ENCODE data around the gene CENPT. TPM values are rescaled to one million over a fixed set of nuclear protein-coding genes. Genes with fewer than 3 reads are reported as not detected.

The CENPT gene
- total and polyA plus RNA-seq, 2 of the 13 experiments (the other 11 are each of a cell fraction or from before 2014, with no cell fraction given) = 40.9 to 43.3 TPM

DNA sequence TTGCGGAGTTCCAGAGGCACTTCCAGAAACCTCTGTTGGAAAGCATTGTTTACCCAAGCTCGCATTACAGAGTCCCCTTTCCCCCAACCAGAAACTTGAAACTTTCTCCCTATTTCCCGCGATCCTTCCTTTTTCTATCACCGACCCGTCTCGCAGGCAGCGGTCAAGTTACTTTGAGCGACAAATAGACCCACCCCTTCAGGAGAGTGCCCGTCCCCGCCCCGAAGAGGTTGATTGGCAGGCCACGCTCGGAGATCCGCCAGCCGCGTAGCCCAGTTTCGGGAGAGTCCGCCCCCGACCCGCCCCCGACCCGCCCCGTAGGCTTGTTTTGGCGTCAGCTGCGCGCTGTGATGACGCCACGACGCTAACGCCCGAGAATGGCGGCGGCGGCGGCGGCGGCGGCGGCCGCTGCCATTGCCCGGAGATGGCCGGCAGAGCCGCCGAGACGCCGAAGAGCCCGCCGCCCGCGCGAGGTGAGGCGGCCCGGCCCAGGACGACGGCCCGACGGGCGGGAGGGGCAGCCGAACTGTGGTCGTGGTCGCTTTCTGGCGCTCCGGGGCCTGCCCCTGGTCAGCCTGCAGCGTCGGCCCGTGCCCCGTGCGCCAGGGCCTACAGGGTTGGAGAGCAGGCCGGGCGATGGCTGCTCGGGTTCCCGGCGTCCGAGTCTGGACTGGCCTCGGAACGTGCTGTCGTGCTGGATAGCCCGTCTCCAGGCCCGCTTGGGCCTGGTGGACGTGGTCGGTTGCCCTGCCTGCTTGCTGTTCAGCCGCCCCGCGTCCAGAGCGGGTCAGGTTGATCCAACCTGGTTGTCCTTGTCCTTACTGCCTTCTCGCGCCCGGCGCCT, 45.6 kb upstream of the CENPT start, which contains the start of gene PSKH1 (continued):
- TF ChIP-seq, protein P1, sequence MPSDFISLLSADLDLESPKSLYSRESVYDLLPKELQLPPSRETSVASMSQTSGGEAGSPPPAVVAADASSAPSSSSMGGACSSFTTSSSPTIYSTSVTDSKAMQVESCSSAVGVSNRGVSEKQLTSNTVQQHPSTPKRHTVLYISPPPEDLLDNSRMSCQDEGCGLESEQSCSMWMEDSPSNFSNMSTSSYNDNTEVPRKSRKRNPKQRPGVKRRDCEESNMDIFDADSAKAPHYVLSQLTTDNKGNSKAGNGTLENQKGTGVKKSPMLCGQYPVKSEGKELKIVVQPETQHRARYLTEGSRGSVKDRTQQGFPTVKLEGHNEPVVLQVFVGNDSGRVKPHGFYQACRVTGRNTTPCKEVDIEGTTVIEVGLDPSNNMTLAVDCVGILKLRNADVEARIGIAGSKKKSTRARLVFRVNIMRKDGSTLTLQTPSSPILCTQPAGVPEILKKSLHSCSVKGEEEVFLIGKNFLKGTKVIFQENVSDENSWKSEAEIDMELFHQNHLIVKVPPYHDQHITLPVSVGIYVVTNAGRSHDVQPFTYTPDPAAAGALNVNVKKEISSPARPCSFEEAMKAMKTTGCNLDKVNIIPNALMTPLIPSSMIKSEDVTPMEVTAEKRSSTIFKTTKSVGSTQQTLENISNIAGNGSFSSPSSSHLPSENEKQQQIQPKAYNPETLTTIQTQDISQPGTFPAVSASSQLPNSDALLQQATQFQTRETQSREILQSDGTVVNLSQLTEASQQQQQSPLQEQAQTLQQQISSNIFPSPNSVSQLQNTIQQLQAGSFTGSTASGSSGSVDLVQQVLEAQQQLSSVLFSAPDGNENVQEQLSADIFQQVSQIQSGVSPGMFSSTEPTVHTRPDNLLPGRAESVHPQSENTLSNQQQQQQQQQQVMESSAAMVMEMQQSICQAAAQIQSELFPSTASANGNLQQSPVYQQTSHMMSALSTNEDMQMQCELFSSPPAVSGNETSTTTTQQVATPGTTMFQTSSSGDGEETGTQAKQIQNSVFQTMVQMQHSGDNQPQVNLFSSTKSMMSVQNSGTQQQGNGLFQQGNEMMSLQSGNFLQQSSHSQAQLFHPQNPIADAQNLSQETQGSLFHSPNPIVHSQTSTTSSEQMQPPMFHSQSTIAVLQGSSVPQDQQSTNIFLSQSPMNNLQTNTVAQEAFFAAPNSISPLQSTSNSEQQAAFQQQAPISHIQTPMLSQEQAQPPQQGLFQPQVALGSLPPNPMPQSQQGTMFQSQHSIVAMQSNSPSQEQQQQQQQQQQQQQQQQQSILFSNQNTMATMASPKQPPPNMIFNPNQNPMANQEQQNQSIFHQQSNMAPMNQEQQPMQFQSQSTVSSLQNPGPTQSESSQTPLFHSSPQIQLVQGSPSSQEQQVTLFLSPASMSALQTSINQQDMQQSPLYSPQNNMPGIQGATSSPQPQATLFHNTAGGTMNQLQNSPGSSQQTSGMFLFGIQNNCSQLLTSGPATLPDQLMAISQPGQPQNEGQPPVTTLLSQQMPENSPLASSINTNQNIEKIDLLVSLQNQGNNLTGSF (CRISPR knock-in tag; IDR thresholded peaks at IDR 0.05) = peak; percentile 81; the same call in 1 of the 2 replicates
- TF ChIP-seq HDAC1 (CRISPR knock-in tag; IDR thresholded peaks at IDR 0.05) (peak; percentile 67), SAP130 (CRISPR knock-in tag; IDR thresholded peaks at IDR 0.05; ENCODE audit: low read depth) (peak; percentile 72), ZNF616 (CRISPR knock-in tag; IDR thresholded peaks at IDR 0.05; ENCODE audit: low read depth) (no peak), FOXK1 (CRISPR knock-in tag; IDR thresholded peaks at IDR 0.05; ENCODE audit: borderline replicate concordance, low read depth) (peak; percentile 83; the same call in 1 of the 2 replicates), PHF5A (CRISPR knock-in tag; IDR thresholded peaks at IDR 0.05; ENCODE audit: low read depth, unreplicated experiment) (no peak), ZNF775 (CRISPR knock-in tag; IDR thresholded peaks at IDR 0.05; ENCODE audit: borderline replicate concordance) (no peak), NR2F6 (IDR thresholded peaks at IDR 0.05) (no peak), NR2F6 (CRISPR knock-in tag; IDR thresholded peaks at IDR 0.05) (no peak), NR2F1 (CRISPR knock-in tag; IDR thresholded peaks at IDR 0.05) (no peak), ERF (CRISPR knock-in tag; IDR thresholded peaks at IDR 0.05) (peak; percentile 22), RBAK (CRISPR knock-in tag; IDR thresholded peaks at IDR 0.05) (no peak)
- TF ChIP-seq, protein P2, sequence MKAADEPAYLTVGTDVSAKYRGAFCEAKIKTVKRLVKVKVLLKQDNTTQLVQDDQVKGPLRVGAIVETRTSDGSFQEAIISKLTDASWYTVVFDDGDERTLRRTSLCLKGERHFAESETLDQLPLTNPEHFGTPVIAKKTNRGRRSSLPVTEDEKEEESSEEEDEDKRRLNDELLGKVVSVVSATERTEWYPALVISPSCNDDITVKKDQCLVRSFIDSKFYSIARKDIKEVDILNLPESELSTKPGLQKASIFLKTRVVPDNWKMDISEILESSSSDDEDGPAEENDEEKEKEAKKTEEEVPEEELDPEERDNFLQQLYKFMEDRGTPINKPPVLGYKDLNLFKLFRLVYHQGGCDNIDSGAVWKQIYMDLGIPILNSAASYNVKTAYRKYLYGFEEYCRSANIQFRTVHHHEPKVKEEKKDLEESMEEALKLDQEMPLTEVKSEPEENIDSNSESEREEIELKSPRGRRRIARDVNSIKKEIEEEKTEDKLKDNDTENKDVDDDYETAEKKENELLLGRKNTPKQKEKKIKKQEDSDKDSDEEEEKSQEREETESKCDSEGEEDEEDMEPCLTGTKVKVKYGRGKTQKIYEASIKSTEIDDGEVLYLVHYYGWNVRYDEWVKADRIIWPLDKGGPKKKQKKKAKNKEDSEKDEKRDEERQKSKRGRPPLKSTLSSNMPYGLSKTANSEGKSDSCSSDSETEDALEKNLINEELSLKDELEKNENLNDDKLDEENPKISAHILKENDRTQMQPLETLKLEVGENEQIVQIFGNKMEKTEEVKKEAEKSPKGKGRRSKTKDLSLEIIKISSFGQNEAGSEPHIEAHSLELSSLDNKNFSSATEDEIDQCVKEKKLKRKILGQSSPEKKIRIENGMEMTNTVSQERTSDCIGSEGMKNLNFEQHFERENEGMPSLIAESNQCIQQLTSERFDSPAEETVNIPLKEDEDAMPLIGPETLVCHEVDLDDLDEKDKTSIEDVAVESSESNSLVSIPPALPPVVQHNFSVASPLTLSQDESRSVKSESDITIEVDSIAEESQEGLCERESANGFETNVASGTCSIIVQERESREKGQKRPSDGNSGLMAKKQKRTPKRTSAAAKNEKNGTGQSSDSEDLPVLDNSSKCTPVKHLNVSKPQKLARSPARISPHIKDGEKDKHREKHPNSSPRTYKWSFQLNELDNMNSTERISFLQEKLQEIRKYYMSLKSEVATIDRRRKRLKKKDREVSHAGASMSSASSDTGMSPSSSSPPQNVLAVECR (CRISPR knock-in tag; IDR thresholded peaks at IDR 0.05; ENCODE audit: borderline replicate concordance) = peak; percentile 93
- TF ChIP-seq, protein P3, sequence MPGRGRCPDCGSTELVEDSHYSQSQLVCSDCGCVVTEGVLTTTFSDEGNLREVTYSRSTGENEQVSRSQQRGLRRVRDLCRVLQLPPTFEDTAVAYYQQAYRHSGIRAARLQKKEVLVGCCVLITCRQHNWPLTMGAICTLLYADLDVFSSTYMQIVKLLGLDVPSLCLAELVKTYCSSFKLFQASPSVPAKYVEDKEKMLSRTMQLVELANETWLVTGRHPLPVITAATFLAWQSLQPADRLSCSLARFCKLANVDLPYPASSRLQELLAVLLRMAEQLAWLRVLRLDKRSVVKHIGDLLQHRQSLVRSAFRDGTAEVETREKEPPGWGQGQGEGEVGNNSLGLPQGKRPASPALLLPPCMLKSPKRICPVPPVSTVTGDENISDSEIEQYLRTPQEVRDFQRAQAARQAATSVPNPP (CRISPR knock-in tag; IDR thresholded peaks at IDR 0.05) = no peak
- TF ChIP-seq, protein P4, sequence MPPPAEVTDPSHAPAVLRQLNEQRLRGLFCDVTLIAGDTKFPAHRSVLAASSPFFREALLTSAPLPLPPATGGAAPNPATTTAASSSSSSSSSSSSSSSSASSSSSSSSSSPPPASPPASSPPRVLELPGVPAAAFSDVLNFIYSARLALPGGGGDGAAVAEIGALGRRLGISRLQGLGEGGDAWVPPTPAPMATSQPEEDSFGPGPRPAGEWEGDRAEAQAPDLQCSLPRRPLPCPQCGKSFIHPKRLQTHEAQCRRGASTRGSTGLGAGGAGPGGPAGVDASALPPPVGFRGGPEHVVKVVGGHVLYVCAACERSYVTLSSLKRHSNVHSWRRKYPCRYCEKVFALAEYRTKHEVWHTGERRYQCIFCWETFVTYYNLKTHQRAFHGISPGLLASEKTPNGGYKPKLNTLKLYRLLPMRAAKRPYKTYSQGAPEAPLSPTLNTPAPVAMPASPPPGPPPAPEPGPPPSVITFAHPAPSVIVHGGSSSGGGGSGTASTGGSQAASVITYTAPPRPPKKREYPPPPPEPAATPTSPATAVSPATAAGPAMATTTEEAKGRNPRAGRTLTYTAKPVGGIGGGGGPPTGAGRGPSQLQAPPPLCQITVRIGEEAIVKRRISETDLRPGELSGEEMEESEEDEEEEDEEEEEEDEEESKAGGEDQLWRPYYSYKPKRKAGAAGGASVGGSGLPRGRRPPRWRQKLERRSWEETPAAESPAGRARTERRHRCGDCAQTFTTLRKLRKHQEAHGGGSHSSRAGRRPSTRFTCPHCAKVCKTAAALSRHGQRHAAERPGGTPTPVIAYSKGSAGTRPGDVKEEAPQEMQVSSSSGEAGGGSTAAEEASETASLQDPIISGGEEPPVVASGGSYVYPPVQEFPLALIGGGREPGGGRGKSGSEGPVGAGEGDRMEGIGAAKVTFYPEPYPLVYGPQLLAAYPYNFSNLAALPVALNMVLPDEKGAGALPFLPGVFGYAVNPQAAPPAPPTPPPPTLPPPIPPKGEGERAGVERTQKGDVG (CRISPR knock-in tag; IDR thresholded peaks at IDR 0.05; ENCODE audit: borderline replicate concordance) = no peak
